ENCODE data around the gene KIAA0753. TPM values are rescaled to one million over a fixed set of nuclear protein-coding genes. Genes with fewer than 3 reads are reported as not detected.

Gene KIAA0753
- total RNA-seq, 1 experiment from 2014 or later, result 18.3 TPM

DNA sequence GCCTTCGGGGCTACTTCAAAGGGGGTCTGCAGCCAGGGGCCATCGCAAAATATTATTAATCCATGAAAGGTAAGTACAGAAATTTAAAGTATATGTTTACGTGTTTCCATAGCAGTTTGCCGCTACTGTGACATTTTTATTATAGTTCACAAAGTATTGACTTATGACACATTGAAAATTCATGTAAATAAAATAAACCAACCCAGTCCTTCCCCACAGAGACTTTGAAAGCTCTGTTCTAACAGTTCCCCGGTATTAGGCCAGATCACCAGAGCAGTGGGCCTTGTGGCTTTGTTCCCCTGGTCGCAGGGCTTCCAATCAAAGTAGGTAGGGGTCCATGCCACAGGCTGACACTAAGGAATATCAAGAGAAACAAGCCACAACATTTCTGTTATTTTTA, 13.9 kb downstream of the KIAA0753 start:
- intact Hi-C loops (cut with micrococcal nuclease), result no loop called here

DNA sequence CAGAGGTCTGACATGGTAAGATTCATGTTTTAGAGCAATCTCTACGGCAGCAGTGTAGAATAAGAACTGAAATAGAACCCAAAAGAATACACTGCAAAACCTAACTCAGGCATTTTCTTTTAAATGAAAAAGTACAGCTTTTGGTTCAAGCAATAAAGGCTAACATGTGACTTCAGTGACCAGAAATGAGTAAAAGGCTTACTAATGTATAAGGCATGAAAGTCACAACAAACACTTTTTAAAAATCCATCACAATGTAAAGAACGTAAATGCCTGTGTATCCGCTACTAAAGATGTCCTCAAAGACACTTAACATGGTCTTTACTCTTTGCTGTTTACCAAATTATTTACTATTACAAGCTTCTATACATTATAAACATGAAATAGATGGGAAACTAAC, 16.6 kb downstream of the KIAA0753 start:
- TF ChIP-seq ZFX (IDR thresholded peaks at IDR 0.05) (no peak), EZH2 (IDR thresholded peaks at IDR 0.05) (no peak), FOSL1 (IDR thresholded peaks at IDR 0.05; ENCODE audit: low read depth) (no peak), SIN3A (IDR thresholded peaks at IDR 0.05; ENCODE audit: low read depth) (no peak)
- Histone ChIP-seq H3K4me1 (ENCODE audit: control insufficient read depth in 1 of 2, insufficient read depth in 2 of 2, low read length in 2 of 2) (no peaks in the 10 kb centered on the region), H3K79me2 (ENCODE audit: insufficient read depth, low read length) (peaks cover 20% of the 10 kb centered on the region; the same call in 1 of the 2 replicates), H3K27me3 (ENCODE audit: insufficient read depth, low read length) (no peaks in the 10 kb centered on the region), H3K9ac (ENCODE audit: low read length) (no peak overlapping the region), H3K4me2 (ENCODE audit: low read length) (no peak overlapping the region), H3K36me3 (ENCODE audit: control insufficient read depth in 1 of 2, insufficient read depth in 2 of 2, low read length in 2 of 2) (peaks cover 44 to 46% of the 10 kb centered on the region in 2 experiments), H3K27ac (ENCODE audit: low read depth, low read length) (no peak overlapping the region), H3K4me3 (replicated peaks in 1 of 2; ENCODE audit: low read depth in 1 of 2, low read length in 2 of 2) (no peak overlapping the region), H2AFZ (ENCODE audit: low read depth, low read length, poor library complexity, severe bottlenecking) (no peak overlapping the region), H3K9me3 (ENCODE audit: control insufficient read depth in 1 of 2, insufficient read depth in 1 of 2, low read depth in 1 of 2, low read length in 2 of 2) (no peaks in the 10 kb centered on the region), H4K20me1 (ENCODE audit: insufficient read depth) (no peaks in the 10 kb centered on the region), H3K9me2 (ENCODE audit: insufficient read depth) (no peaks in the 10 kb centered on the region)
- no peak for DNase-seq (ENCODE audit: low read depth, low spot score)
- RAD21 ChIA-PET (ENCODE audit: low non-redundant PET in 1 of 2, low total read pairs in 2 of 2, uncharacterized antibody in 2 of 2, unreplicated experiment in 2 of 2), result no interaction called here
- POLR2A ChIA-PET, result no interaction called here
- intact Hi-C loops (cut with micrococcal nuclease), result no loop called here
- no TSS peak for BruUV-seq (replicated peaks)
- CTCF ChIA-PET, result no interaction called here
- ATAC-seq, result no peak

More for the DNA sequence above, 13.9 kb downstream of the KIAA0753 start:
- Histone ChIP-seq H3K36me3 (ENCODE audit: control insufficient read depth in 1 of 2, insufficient read depth in 2 of 2, low read length in 2 of 2) (peaks cover 34 to 41% of the 10 kb centered on the region in 2 experiments; a peak in 3 of 4 replicates), H3K4me3 (replicated peaks in 1 of 2; ENCODE audit: low read depth in 1 of 2, low read length in 2 of 2) (no peak overlapping the region), H3K27me3 (ENCODE audit: insufficient read depth, low read length) (no peaks in the 10 kb centered on the region), H3K4me2 (ENCODE audit: low read length) (no peak overlapping the region), H3K9me3 (ENCODE audit: control insufficient read depth in 1 of 2, insufficient read depth in 1 of 2, low read depth in 1 of 2, low read length in 2 of 2) (no peaks in the 10 kb centered on the region), H3K9ac (ENCODE audit: low read length) (no peak overlapping the region), H3K4me1 (ENCODE audit: control insufficient read depth in 1 of 2, insufficient read depth in 2 of 2, low read length in 2 of 2) (no peaks in the 10 kb centered on the region), H2AFZ (ENCODE audit: low read depth, low read length, poor library complexity, severe bottlenecking) (no peak overlapping the region), H4K20me1 (ENCODE audit: insufficient read depth) (no peaks in the 10 kb centered on the region), H3K9me2 (ENCODE audit: insufficient read depth) (no peaks in the 10 kb centered on the region), H3K27ac (ENCODE audit: low read depth, low read length) (no peak overlapping the region), H3K79me2 (ENCODE audit: insufficient read depth, low read length) (peaks cover 26% of the 10 kb centered on the region; the same call in 1 of the 2 replicates)
- ChIA-PET POLR2A (no interaction called here), CTCF (no interaction called here), RAD21 (ENCODE audit: low non-redundant PET in 1 of 2, low total read pairs in 2 of 2, uncharacterized antibody in 2 of 2, unreplicated experiment in 2 of 2) (no interaction called here)
- DNase-seq (ENCODE audit: low read depth, low spot score), result no peak
- BruUV-seq (replicated peaks), result no TSS peak
- ATAC-seq, result no peak
- TF ChIP-seq, protein P1, sequence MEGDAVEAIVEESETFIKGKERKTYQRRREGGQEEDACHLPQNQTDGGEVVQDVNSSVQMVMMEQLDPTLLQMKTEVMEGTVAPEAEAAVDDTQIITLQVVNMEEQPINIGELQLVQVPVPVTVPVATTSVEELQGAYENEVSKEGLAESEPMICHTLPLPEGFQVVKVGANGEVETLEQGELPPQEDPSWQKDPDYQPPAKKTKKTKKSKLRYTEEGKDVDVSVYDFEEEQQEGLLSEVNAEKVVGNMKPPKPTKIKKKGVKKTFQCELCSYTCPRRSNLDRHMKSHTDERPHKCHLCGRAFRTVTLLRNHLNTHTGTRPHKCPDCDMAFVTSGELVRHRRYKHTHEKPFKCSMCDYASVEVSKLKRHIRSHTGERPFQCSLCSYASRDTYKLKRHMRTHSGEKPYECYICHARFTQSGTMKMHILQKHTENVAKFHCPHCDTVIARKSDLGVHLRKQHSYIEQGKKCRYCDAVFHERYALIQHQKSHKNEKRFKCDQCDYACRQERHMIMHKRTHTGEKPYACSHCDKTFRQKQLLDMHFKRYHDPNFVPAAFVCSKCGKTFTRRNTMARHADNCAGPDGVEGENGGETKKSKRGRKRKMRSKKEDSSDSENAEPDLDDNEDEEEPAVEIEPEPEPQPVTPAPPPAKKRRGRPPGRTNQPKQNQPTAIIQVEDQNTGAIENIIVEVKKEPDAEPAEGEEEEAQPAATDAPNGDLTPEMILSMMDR (IDR thresholded peaks at IDR 0.05 in 2 of 3, conservative IDR thresholded peaks at IDR 0.05 in 1 of 3; ENCODE audit: borderline replicate concordance in 1 of 3, insufficient read depth in 1 of 3, low read depth in 2 of 3, low read length in 2 of 3), result no peak
